ENCODE results near the gene PFDN5.
"Not testable (repeated sequence)": the region's sequence is repeated elsewhere in the genome, so short reads cannot be mapped to it uniquely, and the experiment has no call there.

PFDN5 gene

DNA sequence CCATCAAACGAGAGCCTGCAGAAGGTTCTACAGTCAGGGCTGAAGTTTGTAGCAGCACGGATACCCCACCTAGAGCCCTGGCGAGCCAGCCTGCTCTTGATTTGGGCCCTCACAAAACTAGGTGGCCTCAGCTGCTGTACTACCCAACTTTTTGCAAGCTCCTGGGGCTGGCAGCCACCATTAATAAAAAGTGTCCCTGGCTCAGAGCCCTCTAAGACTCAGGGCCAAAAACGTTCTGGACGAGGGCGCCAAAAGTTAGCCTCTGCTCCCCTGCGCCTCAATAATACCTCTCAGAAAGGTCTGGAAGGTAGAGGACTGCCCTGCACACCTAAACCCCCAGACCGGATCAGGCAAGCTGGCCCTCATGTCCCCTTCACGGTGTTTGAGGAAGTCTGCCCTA is 8.9 kb upstream of the PFDN5 start:
- DNase-seq (ENCODE audit: low read depth, low spot score): no peak

DNA sequence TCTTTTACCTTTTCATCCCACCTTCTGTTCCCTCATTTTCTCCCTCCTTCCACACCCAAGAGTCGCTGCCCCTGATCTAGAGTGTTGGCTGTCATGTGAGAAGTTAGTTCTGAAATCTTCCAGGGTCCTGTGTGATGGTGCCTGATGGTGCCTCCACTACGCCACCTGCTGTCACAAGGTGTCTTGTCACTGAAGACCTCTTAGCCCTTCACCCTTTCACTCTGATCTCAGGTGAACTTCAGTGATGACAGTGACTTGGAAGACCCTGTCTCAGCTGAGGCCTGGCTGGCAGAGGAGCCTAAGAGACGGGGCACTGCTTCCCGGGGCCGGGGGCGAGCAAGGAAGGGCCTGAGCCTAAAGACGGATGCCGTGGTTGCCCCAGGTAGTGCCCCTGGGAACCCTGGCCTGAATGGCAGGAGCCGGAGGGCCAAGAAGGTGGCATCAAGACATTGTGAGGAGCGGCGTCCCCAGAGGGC is 7.6 kb upstream of the PFDN5 start:
- DNase-seq (ENCODE audit: low read depth, low spot score): peak; percentile 41

DNA sequence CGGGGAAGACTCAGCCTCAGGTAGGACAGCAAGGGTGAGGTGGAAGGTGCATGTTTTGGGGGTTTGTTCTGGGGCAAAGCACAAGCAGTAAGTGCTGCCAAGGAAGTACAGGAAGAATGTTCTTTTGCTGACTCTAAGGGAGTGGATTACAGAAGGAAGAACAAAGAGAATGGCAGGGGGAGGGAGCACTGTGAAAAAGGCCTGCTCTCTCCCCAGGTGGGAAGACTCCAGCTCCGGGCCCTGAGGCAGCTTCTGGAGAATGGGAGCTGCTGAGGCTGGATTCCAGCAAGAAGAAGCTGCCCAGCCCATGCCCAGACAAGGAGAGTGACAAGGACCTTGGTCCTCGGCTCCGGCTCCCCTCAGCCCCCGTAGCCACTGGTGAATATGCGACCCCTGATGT is 7.0 kb upstream of the PFDN5 start:
- no peak for DNase-seq (ENCODE audit: low read depth, low spot score)

DNA sequence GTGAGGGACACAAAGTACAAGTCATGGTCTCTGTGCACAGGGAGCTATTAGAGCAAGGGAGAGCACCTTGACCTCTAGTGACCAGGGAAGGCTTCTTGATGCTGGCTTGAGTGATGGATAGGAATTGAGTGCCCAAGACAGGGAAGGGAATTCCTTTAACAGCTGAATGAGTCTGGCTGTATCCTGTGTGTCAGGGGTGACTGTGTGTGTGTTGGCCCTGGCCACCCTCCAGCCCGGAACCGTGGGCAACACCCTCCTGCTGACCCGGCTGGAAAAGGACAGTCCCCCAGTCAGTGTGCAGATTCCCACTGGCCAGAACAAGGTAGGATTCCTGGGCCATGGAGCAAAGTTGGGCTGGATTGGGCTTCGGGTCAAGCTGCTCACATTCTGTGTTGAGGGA is 5.5 kb upstream of the PFDN5 start:
- no peak for DNase-seq (ENCODE audit: low read depth, low spot score)

DNA sequence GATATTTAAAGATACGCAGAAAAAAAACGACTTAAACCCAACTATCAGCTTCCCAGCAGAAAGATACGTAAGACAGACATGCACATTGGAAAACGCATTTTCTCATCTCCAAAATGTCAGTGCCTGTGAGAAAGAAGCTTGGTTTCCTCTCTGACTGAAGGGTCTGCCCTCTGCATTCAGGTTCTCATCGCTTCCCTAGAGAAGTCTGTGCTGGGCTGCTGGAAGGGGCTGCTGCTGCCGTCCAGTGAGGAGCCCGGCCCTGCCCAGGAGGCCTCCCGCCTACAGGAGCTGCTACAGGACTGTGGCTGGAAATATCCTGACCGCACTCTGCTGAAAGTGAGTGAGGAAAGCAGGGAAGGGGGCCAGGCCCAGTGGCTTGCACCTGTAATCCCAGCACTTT is 4.7 kb upstream of the PFDN5 start:
- DNase-seq (ENCODE audit: low read depth, low spot score): no peak

DNA sequence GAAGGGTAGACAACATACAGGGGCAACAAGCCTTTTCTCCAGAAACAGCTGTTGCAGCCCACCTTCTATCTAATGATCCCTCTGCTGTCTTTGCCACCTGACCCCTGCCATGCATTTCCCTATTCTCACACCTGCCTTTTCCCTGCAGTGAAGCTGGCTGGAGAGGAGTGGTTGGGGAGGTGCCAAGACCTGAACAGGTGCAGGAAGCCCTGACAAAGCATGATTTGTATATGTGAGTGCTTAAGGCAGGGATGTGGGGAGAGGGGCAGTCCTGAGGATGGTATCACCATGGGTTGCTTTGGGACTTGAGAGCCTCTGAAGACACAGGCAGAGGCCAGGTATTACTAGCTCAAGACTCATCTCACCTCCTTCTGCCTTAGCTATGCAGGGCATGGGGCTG is 2.9 kb upstream of the PFDN5 start:
- DNase-seq (ENCODE audit: low read depth, low spot score): no peak

DNA sequence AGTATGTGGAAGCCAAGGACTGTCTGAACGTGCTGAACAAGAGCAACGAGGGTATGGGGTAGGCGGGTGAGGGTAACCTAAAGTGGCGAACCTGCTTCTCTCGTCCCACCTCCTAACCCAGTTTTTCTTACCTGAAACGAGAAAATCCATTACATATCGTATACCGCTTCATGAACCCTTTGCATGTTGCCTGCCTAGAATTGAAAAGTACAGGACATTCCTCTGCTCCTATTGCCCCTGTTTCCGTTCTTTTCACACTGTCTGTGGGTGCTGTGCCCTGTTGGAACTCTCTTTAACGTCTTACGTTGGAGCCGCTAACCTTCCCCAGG is 513 bp downstream of the PFDN5 start:
- no peak for DNase-seq (ENCODE audit: low read depth, low spot score)

DNA sequence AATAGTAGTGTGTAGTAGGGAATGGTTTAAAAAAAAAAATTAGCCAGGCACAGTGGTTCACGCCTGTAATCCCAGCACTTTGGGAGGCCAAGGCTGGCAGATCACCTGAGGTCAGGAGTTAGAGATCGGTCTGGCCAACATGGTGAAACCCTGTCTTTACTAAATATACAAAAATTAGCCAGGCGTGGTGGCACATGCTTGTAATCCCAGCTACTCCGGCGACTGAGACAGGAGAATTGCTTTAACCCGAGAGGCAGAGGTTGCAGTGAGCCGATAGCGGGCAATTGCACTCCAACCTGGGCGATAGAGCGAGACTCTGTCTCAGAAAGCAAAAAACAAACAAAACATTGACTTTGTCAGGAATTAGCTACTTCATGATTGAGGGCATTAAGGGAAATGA is 1.8 kb downstream of the PFDN5 start:
- DNase-seq (ENCODE audit: low read depth, low spot score): not testable (repeated sequence)

DNA sequence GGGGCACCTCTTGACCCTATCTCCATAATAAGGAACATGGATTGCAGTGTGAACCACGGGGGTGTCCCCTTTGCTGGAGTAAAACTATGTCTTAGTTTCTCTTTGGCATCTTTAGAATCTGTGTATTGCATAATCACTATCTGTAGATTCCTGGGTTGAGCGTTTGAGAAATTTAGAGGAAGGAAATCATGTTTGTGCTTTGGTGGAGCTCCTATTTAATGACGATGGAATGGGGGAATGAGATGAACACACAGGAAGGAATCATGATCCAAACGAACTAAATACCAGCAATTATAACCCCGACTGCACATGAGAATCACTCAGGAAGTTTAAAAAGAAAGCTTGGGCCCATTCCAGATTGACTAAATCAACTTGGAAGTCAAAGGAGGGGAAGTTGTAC is 2.8 kb downstream of the PFDN5 start:
- DNase-seq (ENCODE audit: low read depth, low spot score): no peak

DNA sequence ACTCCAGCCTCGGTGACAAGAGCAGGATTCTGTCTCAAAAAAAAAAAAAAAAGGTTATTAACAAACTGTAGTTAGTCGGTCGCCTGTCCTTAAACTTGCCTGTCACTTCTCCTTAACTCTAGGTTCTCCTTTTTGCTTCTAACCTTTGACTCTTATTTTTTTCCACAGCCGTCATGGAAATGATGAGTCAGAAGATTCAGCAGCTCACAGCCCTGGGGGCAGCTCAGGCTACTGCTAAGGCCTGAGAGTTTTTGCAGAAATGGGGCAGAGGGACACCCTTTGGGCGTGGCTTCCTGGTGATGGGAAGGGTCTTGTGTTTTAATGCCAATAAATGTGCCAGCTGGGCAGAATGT is 3.7 kb downstream of the PFDN5 start:
- DNase-seq (ENCODE audit: low read depth, low spot score): no peak

DNA sequence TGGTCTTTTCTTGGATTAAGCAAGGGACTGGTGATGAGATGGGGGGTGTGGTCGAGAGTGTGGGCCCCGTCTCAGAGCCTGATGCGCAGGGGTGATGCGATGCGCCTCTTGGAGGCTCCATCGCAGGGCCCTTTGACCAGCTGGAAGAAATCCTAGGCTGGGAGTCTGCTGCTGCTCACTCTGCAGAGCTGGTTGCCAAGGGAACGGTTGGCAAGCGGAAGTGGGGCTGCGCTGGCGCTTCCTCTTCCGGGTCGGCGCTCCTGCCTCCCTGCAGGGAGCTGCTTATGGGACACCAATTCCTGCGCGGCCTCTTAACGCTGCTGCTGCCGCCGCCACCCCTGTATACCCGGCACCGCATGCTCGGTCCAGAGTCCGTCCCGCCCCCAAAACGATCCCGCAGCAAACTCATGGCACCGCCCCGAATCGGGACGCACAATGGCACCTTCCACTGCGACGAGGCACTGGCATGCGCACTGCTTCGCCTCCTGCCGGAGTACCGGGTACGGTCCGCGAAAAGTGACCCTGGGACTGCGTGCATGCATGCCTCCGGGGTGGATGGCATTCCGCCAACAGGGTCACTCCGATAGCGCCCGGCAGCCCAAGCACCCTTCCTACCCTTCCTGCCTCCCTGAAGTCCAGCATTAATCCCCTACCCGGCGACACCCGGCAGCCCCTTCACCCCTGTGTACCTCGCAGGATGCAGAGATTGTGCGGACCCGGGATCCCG is 4.3 kb downstream of the PFDN5 start, which contains the start of gene MYG1:
TSS of gene MYG1 (plus strand) at position 242 of the 727 bp plus-strand sequence. CDS start at position 285, 43 bp downstream.
- DNase-seq (ENCODE audit: low read depth, low spot score): peak; percentile 65

DNA sequence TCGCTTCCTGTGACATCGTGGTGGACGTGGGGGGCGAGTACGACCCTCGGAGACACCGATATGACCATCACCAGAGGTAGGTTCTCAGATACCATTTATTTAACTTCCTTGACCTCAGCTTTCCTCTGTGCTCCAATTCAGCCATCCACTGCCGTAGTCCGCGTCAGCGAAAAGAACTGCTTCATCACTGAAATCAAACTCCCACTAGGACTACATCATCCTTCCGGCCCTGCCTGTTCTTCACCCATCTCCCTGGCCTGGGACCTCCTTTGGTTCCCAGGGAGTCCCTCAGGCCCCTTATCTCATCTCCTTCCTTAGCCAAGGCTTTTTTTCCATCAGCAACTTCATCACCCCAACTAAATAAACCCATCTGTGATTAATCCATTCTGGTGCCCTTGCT is 4.8 kb downstream of the PFDN5 start:
- DNase-seq (ENCODE audit: low read depth, low spot score): no peak

DNA sequence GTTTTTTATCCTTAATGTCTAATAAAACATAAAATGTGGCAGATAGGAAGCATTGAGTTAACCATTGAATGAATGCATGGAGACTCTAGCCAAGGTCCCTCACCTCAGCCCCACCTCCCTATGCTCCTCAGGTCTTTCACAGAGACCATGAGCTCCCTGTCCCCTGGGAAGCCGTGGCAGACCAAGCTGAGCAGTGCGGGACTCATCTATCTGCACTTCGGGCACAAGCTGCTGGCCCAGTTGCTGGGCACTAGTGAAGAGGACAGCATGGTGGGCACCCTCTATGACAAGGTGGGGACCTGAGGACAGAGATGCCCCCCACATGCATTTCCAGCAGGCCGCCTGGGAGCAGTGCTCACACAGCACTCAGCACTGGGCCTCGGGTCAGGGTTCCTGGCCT is 7.6 kb downstream of the PFDN5 start:
- DNase-seq (ENCODE audit: low read depth, low spot score): no peak

DNA sequence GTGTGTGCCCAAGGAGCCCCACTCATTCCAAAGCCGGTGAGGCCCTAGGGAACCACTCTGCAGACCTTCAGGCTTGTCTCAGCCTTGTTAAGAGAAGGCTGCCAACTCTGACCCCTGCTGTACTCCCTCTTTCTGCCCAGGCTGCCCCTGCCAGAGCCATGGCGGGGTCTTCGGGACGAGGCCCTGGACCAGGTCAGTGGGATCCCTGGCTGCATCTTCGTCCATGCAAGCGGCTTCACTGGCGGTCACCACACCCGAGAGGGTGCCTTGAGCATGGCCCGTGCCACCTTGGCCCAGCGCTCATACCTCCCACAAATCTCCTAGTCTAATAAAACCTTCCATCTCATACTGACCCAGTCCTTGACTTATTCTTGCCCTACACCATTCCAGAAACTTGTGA is 11.5 kb downstream of the PFDN5 start:
- DNase-seq (ENCODE audit: low read depth, low spot score): no peak

DNA sequence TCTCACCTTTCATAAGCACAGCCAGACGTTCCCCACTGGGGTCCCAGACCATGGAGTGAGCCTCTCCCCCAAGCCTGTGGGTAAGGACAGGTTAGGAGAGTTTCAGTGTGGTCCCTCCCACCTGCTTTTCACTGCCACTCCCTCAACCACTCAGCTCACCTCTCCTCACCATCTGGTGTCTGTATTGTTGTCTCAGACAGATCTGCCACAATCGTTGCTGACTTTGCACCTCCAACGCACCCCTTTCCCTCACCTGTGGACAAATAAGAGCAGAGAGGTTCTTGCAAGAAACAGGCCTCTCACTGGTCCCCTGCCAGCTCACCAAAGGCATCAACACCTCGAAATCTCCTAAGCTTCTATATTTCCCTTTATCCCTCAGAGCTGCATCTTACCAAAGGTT is 12.9 kb downstream of the PFDN5 start:
- no peak for DNase-seq (ENCODE audit: low read depth, low spot score)

DNA sequence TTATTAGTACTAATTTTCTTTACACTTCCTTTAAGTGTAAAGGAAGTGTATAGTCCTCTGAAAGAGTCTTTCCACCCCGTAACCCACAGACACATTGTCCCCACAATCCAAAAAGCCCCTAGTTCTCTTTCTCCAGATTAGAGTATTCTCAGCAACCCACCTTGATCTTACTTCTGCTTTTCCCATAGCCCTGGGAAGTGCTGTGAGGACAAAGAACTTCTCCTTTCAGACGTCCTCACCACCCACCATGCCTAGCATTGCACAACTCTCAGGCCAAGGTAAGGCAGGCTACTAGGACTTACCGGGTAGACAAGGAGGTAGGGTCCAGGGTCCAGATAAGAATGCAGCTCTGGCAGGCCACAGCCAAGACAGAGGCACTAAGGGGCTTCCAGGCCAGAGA is 18.7 kb downstream of the PFDN5 start:
- DNase-seq (ENCODE audit: low read depth, low spot score): no peak

DNA sequence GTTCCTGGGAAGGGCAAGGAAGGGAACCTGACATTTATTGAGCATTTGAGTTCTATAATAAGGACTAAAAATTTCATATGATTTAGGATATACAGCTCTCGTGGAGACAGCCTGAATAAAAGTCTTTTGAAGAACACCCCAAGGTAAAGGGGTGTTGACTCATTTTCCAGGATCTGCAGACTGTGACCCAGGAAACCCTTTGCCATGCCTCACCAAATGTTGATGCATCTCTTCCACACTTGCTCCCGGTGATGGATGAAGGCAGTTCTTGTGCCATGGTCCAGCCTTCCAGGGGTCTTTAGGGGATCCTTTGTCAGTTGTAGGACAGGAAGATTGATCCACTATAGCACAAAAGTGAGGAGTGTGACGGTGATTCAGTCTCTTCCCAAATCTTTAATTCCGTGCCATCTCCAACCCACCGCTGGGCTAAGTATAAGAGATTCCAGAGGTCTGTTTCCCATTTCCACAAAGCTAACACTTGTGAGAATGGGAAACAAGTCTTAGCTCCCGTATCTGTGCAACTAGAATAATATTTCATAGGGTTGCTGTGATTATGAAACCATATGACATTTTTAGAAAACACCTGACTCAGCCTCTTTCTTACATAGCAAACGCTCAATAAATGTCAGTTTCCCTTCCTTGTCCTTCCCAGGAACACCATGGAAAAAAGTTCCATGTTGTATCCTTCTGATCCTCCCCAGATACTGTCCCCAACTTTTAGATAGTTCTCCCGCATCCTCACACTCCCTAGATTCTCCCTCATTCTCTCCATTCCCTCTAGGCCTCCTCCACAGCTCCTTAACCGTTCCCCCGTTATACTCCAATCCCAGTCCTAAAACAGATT is 25.2 kb downstream of the PFDN5 start:
- DNase-seq (ENCODE audit: low read depth, low spot score): no peak

DNA sequence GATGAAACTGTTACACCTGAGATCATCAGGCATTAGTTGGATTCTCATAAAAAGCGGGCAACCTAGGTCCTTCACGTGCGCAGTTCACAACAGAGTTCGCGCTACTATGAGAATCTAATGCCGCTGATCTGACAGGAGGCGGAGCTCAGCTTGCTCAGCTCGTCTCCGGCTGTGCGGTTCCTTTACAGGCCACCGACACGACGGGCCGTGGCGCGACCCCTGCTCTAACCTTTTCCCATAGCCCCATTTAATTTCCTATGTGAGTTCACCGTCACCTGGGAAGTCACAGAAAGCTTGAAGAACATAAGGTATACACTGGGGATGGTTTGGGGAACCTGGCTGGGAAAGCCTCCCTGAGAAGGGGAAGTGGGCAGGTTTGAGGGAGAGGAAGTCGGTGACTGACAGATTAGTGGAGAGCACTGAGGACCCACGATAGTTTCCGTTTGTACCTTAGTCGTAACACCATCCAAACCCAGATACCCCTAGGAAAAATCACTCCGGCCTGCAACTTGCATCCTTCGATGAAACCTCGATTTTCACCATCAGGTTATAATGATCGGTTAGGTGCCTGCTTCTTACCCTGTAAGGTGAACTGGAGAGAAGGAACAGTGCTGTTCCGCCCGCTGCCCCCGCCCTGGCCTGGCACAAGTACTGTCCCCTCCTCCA is 28.9 kb downstream of the PFDN5 start:
- no peak for DNase-seq (ENCODE audit: low read depth, low spot score)

DNA sequence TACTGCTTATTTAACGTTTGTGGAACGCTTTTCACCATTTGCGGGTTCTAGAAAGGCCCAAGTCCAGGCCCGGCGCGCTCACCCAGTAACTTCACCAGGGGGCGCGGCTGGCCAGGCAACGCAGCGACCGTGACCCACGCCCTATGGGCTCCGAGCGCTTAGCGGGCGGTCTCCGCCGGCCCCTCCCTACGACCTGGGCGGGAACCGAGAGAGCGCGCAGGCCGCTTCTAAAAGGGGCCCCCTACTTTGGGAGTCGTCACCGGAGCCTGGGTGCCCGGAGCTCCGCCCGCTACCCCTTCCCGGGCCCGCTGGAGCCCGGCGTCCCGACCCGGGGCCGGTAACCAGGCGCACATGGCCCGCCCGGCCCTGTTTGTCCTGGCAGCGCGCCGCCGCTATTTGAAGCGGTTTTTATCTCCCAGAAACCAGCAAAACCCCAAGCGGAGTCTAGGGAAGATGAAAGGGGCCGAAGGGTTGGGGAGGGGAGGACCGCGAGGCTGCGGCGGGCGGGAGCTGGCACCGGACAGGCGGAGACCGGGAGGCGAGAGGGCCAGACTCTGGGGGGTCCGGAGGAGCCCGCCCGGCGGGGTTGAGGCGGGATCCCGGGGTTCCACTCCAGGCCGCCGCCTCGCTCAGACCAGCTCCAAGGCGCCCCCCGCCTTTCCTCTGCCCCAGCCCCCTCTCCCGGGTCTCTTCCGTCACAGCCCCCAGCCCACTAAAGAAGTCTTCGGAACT is 29.6 kb downstream of the PFDN5 start:
- peak; percentile 61 for DNase-seq (ENCODE audit: low read depth, low spot score)

DNA sequence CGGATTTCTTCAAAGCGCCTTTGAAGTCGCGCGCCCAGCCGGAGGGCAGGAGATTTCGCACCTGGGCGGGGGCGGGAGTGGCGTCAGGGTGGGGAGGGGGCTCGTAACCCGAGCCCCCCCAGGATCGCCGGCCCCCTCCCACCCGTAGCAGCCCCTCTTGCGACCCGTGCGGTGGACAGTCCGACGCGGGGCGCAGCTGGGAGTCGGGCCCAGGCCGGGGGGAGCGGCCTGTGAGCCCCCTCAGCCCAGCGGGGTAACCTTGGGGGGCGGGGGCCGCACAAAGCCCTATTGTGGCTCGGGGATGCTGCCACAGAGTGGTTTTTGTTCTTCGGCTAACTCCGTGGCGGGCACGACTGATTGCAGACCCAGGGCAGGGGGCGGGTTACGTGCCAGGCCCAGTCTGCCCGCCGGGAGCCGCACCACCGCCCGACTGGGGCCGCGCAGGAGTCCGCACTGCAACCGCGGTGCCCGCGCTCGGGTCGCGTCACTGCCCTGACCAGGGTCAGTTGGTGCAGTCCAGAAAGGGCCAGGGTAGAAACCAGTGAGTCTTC is 30.2 kb downstream of the PFDN5 start:
- DNase-seq (ENCODE audit: low read depth, low spot score): no peak

DNA sequence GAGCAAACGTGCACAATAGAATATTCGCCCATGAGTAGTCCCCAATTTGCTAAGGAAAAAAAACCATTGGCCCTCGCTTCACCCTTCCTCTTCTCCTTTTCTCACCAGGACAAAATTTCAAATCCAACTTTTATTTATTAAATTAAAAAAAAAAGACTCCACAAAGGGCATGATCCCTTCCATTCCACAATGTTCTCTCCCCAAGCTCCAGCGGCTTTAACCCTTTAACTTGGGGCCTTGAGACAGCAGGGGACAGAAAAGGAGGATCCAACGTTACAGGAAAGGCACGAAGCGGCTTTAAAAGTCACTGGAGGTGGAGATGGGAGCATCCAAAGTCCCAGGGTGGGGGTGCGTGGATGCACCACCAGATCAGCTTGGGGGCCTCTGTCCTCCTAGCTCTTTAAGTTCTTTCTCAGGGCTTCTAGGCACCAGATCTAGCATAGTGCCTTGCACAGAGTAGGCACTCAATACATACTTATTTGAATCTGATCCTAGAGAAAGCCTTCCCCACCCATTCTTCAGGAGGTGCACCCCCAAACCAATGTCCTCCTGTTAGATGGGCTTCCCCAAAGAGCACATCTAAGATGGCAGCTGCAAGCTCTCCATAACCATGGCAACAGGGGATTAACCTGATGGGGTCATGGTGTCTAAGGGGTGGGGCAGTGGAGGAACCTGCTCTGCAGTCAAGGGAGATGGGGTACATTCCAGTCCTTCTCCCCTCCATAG is 31.3 kb downstream of the PFDN5 start:
- DNase-seq (ENCODE audit: low read depth, low spot score): no peak

All from activated naive CD8-positive, alpha-beta T cell treated with anti-CD3 and anti-CD28 coated beads, Interleukin-2, amount 50 U/mL, for 16 hours (primary cell).